OCI-LY1 (cell line): Measurements from ENCODE around the gene CTAGE4.
"Not testable (repeated sequence)": the region's sequence is repeated elsewhere in the genome, so short reads cannot be mapped to it uniquely, and the experiment has no call there.

Experiments used
- CTCF ChIP-seq: fragments of 200-600 bp; sonication (generic), shearing (Covaris generic); IDR thresholded peaks from 2 replicates; pipeline ENCODE4 v1.5.1; 2017; ENCODE audit warnings: mild to moderate bottlenecking, antibody characterized with exemption, low read length, moderate library complexity, mixed read lengths
- EZH2 ChIP-seq: fragments of 200-600 bp; sonication (generic), shearing (Covaris generic); IDR thresholded peaks from 2 replicates; pipeline ENCODE4 v1.8.0; 2017; ENCODE audit warnings: borderline replicate concordance, mixed run types, mild to moderate bottlenecking, antibody characterized with exemption, low read length, moderate library complexity, mixed read lengths

GRCh38 chr7:144193782-144194181 lies 10.5 kb downstream of the CTAGE4 start:
- not testable (repeated sequence) for TF ChIP-seq CTCF, EZH2
